GM19463 (cell line): ENCODE data around the gene MEGF6.

ENCODE experiments used
- ATAC-seq: cut with Tn5 transposase; IDR thresholded peaks from one replicate; pipeline ENCODE4 v1.9.1; 2021; ENCODE audit warnings: mild to moderate bottlenecking, moderate library complexity; ENCODE audit not compliant: unreplicated experiment

MEGF6 gene

GRCh38 chr1:3527774-3528173 is 83.5 kb downstream of the MEGF6 start:
- no peak for ATAC-seq

DNA sequence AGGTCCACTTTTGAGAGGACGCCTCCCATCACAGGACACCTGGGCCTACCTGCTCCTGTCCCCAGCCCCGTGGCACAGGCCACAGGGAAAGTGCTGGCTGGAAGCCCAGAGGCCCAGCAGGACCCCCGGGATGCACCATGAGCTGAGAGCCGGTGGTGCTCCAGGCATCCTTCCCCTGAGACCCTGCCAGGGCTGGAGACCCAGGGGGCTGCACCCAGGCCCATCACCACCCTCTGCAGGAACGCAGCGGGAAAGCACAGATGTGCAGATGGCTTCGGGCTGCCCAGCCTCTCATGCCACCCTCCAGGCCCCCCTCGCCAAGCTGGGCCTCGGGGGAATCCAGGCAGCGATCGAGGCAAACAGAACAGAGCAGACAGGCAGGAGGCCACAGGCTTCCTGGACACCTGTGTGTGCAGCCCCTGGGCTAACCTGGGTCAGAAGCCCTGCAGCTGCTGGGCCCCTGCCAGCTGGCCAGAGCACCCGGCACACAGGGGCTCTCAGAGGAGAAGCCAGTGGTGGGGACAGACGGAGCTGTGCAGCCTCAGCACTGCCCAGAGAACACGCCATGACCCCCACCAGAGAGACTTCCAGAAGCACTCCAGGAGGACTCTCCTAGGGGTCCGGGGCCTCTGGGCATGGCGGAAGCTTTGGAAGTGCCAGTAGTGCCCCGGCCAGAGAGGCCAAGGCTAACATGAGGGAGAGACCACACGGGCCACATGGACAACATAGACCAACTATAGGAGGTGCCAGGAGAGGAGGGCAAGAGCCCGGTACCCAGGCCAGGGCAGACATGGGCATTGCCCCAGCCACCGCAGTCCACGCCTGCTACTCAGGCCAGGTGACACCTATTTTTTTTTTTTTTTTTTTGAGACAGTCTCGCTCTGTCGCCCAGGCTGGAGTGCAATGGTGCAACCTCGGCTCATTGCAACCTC is 85.5 kb downstream of the MEGF6 start:
- ATAC-seq = no peak

GRCh38 chr1:3524556-3525203 is 86.6 kb downstream of the MEGF6 start:
- no peak for ATAC-seq

GRCh38 chr1:3523980-3524379 is 87.3 kb downstream of the MEGF6 start:
- no peak for ATAC-seq

- no peak for ATAC-seq
Observed at GRCh38 chr1:3522564-3523265, 88.6 kb downstream of the MEGF6 start.

DNA sequence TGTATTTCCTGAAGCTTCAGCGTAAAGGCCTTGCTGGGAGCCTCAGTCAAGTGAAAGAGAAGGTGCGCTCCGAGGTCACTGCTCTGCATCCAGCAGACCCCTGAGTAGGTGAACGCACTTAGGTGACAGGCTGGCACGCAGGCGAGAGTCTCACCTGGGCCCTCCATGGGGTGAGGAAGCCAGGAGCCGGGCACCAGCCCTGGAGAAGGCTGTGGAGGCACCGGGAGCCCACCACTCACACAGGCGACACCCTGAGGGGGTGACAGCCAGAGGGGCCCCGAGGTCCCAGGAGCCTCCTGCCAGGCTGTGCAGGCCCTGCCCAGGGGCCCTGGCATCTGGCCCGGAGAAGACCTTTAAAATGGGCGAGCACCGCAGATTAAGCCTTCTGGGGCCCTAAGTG is 89.2 kb downstream of the MEGF6 start:
- ATAC-seq = no peak

DNA sequence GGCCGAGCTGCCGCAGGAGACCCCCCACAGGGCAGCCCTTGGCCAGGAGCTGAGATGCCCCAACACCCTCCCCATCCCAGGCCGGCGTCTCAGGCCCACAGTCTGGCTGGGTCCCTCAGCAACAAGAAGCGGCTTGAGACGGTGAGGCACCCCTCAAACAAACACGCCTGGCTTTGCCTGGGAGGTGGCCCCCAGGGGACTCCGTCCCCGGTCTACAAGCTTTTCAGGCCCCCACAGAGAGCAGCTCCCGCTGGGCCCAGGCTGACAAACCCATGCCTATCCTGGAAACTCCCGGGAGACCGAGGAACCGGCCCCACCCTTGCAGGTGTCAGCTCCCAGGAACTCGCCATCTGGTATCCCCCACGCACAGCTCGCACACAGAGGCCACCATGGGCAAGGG is 89.9 kb downstream of the MEGF6 start:
- ATAC-seq = no peak

DNA sequence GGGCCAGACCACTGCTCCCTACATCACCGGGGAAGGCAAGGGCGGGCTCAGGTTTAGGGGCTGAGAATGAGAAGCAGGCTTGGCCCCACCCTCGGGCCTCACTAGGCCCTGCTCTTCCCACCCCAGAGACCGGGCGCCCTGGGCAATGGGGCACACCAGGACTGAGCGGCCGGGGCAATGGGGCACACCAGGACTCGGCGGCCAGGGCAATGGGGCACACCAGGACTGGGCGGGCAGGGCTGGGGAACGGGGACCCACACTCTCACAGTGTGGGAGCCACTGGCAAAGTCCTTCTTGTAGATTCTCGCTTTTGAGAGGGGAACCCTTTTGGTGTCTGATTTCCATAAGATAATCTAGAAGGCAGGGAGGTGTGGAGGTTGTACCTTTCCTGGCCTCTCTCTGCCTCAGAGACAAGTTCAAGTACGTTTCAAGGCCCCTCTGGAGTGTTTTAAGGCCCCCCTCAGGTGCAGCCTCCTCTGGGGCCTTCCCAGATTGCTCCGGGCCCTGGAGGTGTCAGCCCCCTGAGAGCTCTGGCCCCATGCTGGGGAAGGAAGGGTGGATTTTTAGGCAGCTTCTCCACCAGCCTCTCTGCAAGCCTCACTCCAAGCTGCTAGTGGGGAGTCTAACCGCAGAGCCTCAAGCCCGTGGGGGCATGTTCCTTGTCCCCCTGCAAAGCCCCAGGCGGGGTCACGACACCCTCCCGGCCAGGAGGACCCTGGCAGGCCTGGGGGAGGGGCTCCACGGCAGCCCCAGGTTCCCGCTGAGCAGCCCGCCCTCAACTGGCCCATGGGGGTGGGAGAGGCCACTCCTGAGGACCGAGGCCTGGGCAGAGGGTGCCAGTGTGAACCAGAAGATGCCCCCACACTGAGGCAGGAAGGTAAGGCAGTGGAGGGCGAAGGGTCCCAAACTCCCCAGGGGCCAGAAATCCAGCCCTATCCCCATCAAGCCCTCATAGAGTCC is 90.6 kb downstream of the MEGF6 start:
- ATAC-seq = no peak

- no peak for ATAC-seq
Observed at GRCh38 chr1:3519301-3519885, 91.9 kb downstream of the MEGF6 start.

GRCh38 chr1:3518756-3519155 is 92.6 kb downstream of the MEGF6 start:
- ATAC-seq = no peak

DNA sequence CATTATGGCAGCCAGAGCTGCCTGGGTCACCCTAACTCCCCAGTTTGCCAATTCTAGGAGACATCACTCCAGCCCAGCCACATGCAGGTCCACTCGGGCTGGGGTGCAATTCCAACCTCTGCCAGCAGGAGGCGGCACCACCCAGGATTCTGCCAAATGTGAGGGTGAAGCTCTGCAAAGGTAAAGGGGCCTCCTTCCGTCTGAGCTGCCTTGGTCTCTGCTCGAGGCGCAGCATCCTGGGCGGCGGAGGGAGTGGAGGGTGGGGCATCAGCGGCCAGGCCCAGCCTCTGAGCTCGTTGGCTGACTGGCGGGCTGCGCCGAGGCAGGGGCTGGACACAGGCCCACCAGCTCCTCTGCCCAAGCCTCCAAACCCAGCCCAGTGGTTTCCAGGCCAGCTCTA is 93.1 kb downstream of the MEGF6 start:
- no peak for ATAC-seq

DNA sequence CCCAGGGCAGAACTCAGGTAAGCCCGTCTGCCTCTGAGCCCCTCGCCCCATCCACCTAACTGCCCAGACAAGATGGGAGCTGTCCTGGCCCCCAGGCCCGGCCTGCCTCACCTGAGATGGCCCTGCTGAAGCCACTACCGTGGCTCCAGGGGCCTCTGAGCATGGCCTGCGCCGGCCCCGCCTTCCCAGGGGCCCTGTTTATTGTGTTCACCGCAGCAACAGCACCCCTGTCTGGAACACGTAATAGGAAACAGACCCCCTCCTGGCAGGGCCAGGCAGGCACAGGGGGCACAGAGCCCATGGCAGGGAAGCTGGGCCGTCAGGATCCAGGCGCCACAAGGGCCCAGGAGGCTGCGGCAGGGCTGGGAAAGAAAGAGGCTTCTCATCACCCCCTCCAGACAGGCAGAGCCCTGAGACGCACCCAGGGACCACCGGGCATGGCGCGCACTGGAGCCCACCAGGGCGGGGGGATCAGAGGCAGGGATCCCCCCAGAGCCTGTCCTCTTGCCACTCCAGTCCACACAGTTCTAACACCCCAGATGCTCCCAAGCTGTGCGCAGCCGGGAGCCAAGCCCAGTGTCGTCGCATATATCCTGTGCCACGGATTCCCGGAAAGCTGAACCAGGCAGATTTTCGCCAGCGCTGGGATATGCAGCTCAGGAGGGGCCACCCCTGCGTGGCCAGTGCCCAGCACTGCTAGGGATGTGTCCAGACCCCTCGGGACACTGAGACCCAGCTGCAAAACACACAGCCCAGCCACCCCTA is 94.2 kb downstream of the MEGF6 start:
- ATAC-seq = no peak

DNA sequence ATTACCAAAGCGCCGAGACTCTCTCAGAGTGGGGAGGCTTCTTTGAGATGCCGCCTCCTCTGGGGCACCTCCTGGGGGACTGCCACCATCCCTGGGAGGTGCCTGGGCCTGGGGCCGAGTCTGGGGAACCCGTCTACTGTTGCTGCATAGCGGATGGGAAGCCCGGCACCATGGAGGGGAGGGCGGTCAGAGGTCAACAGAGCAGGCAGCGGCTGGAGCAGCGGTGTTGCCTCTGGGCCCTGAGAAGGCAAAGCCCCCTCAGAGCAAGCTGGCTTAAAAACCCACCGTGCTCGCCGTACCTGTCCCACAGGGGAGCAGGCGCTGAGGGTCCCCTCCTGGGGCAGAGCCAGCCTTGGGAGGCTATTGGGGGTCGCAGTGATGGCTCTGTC is 94.8 kb downstream of the MEGF6 start:
- ATAC-seq = no peak

DNA sequence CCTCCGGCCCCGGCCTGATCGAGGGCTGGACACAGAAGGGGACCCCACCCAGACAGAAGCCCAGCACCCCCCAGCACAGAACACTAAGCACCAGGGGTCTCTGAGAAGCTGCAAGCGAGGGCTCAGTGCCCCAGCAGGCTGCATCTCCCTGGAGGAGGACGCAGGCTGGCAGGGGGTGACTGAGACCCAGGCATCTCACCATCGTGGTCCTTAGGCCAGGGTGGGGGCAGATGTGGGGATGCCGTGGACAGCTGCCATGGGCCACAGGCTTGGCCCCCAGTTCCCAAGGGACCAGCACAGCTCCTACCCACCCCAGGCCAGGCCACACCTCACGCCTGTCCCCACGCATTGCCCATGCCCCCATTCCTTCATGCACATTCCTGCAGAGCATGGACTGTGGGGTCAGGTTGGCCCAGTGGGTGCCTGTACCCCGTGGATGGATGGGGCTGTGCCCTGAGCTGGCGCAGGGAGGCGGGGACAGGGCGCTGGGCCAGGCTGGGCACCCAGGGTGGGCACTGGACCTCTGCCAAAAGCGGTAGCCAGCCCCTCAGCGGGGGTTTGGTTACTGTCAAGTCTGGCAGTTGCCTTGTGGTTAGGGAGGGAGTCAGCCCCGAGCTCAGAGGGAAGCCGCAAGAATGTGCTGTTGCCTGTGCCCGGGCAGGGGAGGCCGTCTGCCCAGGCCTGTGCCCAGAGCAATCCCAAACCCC is 95.4 kb downstream of the MEGF6 start:
- ATAC-seq = no peak

GRCh38 chr1:3515272-3515671 is 96.0 kb downstream of the MEGF6 start:
- no peak for ATAC-seq

DNA sequence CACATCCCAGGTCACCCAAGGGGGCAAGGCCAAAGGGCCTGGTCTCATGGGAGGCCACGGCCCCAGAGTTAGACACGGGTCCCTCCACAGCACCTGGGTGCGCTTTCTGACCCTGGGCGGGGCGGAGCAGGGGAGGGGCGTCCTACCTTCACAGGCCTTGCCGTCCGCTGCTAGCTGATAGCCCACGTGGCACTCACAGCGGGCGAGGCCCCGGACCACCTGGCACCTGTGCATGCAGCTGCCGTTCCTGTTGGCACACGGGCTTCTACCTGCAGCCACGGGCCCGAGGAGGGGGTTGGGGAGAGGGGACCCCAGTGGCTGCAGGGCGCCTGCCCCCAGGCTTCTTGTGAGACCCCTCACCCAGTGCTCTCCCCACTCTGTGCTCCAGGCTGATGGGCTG is 96.9 kb downstream of the MEGF6 start:
- ATAC-seq = no peak

- no peak for ATAC-seq
Observed at GRCh38 chr1:3511856-3512255, 99.5 kb downstream of the MEGF6 start.

GRCh38 chr1:3511306-3511705 is 100.0 kb downstream of the MEGF6 start:
- ATAC-seq = no peak

- no peak for ATAC-seq
Observed at GRCh38 chr1:3510956-3511250, 100.4 kb downstream of the MEGF6 start.
